CD4-positive, alpha-beta T cell treated with Interleukin-1 beta for 1 hour (primary cell): Measurements from ENCODE around the gene CSTF1.
"Not testable (repeated sequence)": the region's sequence is repeated elsewhere in the genome, so short reads cannot be mapped to it uniquely, and the experiment has no call there.

Experiments used
- DNase-seq, 2 donors: peaks; one replicate each; pipeline ENCODE4 v3.0.0-alpha.2; 2020 to 2022

Gene CSTF1

GRCh38 chr20:56371977-56372376, 20.5 kb upstream of the CSTF1 start:
- DNase-seq: no peak

- DNase-seq: no peak
Observed at GRCh38 chr20:56372850-56373249, 19.6 kb upstream of the CSTF1 start.

GRCh38 chr20:56373942-56374341, 18.5 kb upstream of the CSTF1 start:
- DNase-seq: peak; percentile 13 to 37

GRCh38 chr20:56376331-56376730, 16.1 kb upstream of the CSTF1 start:
- no peak for DNase-seq

- no peak for DNase-seq
Observed at GRCh38 chr20:56378386-56378785, 14.1 kb upstream of the CSTF1 start.

GRCh38 chr20:56380375-56380774, 12.1 kb upstream of the CSTF1 start:
- no peak for DNase-seq

- DNase-seq: no peak
Observed at GRCh38 chr20:56381501-56381900, 10.9 kb upstream of the CSTF1 start.

GRCh38 chr20:56382696-56383095, 9.7 kb upstream of the CSTF1 start:
- DNase-seq: no peak

GRCh38 chr20:56383334-56383733, 9.1 kb upstream of the CSTF1 start:
- no peak for DNase-seq

- no peak for DNase-seq
Observed at GRCh38 chr20:56385130-56385529, 7.3 kb upstream of the CSTF1 start.

GRCh38 chr20:56386219-56386618, 6.2 kb upstream of the CSTF1 start:
- DNase-seq: no peak

GRCh38 chr20:56388882-56389281, 3.6 kb upstream of the CSTF1 start:
- DNase-seq: no peak

GRCh38 chr20:56389807-56390206, 2.6 kb upstream of the CSTF1 start:
- no peak for DNase-seq

GRCh38 chr20:56390396-56390795, 2.0 kb upstream of the CSTF1 start:
- DNase-seq: not testable (repeated sequence)

- DNase-seq: no peak
Observed at GRCh38 chr20:56391037-56391436, 1.4 kb upstream of the CSTF1 start.

GRCh38 chr20:56391596-56392131, 781 bp upstream of the CSTF1 start:
- DNase-seq: no peak

GRCh38 chr20:56392881-56393482, 537 bp downstream of the CSTF1 start:
- peak in 1 of 2 donors; percentile 50 for DNase-seq

- DNase-seq: no peak
Observed at GRCh38 chr20:56393653-56394052, 1.2 kb downstream of the CSTF1 start.

GRCh38 chr20:56395166-56395565, 2.7 kb downstream of the CSTF1 start:
- DNase-seq: no peak

GRCh38 chr20:56400001-56400640, 7.7 kb downstream of the CSTF1 start:
- peak; percentile 66 to 79 for DNase-seq

- DNase-seq: no peak
Observed at GRCh38 chr20:56403465-56403864, 11.0 kb downstream of the CSTF1 start.

- DNase-seq: not testable (repeated sequence)
Observed at GRCh38 chr20:56405356-56405755, 12.9 kb downstream of the CSTF1 start.

- no peak for DNase-seq
Observed at GRCh38 chr20:56406910-56407309, 14.5 kb downstream of the CSTF1 start.

GRCh38 chr20:56409521-56409920, 17.1 kb downstream of the CSTF1 start:
- DNase-seq: peak in 1 of 2 donors; percentile 27

- no peak for DNase-seq
Observed at GRCh38 chr20:56409956-56410355, 17.5 kb downstream of the CSTF1 start.
